GM19025 (cell line): ENCODE measurements around the gene SYCN.

ENCODE experiments used
- ATAC-seq: cut with Tn5 transposase; IDR thresholded peaks from one replicate; pipeline ENCODE4 v1.9.1; 2021; ENCODE audit warnings: mild to moderate bottlenecking, low read depth, moderate library complexity; ENCODE audit not compliant: unreplicated experiment

The SYCN gene

DNA sequence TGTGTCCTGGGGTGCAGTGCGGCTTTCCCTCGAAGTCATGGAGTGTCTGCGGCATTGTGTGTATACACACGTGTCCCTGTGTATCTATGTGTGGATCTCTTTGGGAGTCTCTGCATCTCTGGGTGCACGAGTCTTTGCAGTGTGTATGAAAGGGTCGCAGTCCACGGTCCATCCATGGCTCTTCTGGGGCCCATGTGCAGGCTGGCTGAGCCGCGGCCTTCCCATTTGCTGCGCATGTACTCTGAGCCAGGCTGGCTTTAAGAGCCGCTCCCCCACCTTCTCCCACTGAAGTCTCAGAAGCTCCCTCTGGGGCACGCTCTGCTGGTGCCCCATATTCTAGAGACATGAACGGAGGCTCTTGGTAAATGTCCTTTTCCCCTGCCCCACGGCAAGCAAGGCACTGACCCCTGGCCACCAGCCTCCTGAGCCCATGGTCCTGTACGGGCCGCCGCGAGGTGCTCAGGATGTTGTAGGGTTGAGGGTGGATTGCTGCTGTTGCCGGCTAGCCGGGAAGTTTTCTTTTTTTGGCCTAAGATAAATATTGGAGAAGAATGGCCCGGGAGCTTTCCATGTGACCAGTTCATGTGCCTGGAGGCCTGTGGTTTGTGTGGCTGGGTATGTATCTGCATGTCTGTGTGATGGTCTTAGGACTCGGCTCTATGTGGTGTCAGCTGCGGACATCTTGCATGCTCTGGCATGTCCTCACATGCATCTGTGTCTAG, 46.6 kb downstream of the SYCN start:
- no peak for ATAC-seq

GRCh38 chr19:39156326-39157230, 47.5 kb downstream of the SYCN start:
- ATAC-seq = no peak

DNA sequence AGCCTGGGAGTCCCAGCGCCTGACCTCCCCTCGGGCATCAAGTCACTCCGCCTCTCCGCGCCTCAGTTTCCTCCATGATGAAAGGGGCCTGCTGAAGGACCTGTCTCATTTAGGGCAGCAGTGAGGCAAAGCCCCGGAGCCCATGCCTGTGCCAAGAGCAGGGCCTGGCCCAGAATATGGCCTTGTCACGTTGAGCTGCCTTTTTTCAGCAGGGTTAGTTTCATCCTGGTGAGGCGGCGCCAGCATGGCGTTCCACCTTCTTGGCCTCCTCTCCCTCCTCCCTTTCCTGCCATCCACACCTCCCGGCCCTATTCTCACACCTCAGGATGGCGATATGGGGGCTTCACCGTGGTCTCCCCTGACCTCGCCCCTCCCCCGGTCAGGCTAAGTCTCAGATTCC, 48.3 kb downstream of the SYCN start:
- ATAC-seq = no peak

GRCh38 chr19:39155114-39155700, 48.9 kb downstream of the SYCN start:
- no peak for ATAC-seq

DNA sequence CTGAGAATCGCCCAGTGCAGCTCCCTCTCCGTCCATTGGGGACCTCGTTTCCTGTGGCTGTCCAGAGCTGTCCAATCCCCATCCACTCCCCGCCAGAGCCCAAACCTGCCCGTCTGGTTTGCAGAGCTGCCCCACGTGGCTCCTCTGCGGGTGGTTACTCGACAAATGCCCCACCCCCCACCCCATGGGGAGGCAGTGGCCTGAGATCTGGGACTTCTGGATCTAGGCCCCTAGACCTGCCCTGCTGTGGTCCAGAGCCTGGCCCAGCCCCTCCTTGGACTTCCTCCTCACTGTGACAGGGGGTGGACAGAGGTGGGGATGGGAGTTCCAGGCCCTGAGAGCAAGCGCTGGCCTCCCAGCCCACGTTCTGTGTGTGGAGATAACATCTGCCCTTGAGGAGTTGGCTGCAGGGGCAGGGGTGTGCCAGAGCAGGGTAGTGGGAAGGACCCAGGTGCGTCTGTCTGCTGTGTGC, 49.4 kb downstream of the SYCN start:
- no peak for ATAC-seq

DNA sequence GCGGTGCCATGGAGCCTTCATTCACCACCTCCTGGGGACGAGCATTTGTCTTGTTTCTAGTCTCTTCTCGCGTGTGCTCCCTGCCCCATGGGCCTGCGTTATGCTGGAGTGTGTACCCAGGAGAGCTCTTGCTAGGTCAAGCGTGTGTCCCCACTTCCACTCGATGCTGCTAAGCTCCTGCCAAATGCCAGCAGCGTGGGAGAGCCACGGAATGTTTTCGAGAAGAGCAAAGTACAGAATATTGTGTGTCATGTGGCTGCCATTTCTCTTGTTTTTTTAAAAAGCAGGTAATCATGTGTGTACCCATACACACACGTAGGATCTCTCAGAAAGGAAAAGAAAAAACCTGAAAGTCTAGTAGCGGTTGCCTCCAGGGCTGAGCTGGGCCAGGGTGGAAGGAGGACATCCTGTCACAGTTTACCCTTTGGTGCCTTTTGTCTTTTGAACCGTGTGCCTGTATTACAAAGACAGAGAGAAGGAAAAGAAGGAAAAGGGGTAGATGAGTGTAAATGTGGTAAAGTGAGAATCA, 49.9 kb downstream of the SYCN start:
- ATAC-seq = no peak
